NCI-H2196 treated with DMSO at 0.1 percent for 48 hours (cell line): ENCODE measurements around the gene AUTS2.

ENCODE experiments used
- DNase-seq: peaks from one replicate; lab custom pipeline; 2025; ENCODE audit not compliant: unreplicated experiment; lab: John Stamatoyannopoulos, UW

Gene AUTS2

GRCh38 chr7:69922026-69922803 lies 323.9 kb downstream of the AUTS2 start:
- DNase-seq: no peak

GRCh38 chr7:69927461-69927860 lies 329.2 kb downstream of the AUTS2 start:
- DNase-seq: no peak

GRCh38 chr7:69928621-69929020 lies 330.3 kb downstream of the AUTS2 start:
- no peak for DNase-seq

GRCh38 chr7:69929622-69930021 lies 331.3 kb downstream of the AUTS2 start:
- no peak for DNase-seq

GRCh38 chr7:69932034-69932628 lies 333.9 kb downstream of the AUTS2 start:
- peak; percentile 59 for DNase-seq

DNA sequence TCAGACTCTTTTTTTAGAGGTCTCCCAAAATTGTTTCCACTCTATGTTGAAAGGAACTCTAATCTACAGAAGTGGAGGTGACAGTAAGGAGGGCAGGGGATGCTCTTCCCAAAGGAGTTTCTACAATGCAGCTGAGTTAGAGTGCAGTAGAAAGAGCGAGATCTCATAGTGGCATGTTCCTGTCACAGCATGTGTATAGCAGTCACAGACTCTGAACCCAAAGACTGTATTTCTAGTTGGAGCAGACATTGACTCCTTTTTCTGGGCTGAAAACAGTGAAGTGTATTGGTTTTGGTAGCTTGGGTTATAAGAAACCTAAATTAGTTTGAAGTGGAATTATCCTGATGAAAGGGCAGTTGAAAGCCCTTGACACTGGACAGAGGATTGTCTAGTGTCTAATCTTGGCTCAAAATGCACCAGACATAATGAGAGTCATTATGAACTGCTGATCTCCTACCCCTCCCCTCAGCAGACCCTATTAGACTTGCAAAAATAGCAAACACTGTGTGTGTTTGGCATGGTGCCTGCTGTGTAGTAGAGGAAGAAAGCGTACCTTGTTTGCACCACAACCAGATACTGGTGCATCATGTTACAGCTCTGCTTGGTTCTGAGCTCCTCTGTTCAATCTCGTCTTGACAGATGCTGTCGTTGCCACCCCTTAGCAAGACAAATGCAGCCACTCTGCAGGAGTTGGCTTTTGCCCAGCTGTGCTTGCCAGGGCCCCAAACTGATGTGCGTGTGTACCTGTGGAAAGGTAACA lies 336.0 kb downstream of the AUTS2 start:
- peak; percentile 84 for DNase-seq

DNA sequence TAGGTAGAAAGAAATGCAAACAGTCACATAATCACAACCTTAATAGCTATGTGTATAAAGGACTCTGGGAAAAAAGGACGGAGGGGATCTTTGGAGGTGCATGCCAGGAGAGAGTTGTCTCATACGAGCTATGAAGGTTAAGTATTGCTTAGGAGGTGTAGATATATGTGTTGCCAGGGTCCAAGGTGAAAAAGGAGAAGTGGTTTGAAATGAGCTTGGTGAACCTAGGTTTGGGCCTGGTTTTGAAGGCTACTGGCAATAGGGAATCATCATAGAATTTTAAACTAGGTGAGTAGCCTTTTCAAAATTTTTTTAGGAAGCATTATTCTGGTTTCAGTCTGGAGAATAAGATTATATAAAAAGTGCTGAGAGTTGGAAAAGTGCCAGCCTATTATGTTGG lies 336.8 kb downstream of the AUTS2 start:
- no peak for DNase-seq

GRCh38 chr7:69937097-69937496 lies 338.8 kb downstream of the AUTS2 start:
- no peak for DNase-seq

GRCh38 chr7:69939317-69939716 lies 341.0 kb downstream of the AUTS2 start:
- DNase-seq: no peak

GRCh38 chr7:69941077-69941651 lies 342.9 kb downstream of the AUTS2 start:
- no peak for DNase-seq

GRCh38 chr7:69942573-69942972 lies 344.3 kb downstream of the AUTS2 start:
- no peak for DNase-seq

DNA sequence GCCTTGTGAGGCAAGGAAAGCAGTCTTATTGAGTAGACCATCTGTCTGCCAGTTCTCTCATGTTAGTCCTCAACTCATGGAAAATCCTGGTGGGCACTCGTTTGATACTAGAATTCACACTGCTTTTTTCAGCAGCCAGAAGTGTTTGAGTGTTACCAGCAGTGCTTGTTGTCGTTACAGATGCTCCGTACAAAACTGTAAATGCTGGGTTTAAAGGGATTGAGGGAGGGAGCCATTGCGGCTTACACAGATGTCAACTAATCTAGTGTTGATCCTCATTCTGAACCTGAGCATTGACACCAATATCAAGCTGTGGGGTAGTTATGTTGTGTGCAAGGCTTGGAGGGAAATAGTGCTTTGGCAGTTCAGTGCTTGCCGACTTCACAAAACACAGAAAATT lies 348.6 kb downstream of the AUTS2 start:
- DNase-seq: no peak

DNA sequence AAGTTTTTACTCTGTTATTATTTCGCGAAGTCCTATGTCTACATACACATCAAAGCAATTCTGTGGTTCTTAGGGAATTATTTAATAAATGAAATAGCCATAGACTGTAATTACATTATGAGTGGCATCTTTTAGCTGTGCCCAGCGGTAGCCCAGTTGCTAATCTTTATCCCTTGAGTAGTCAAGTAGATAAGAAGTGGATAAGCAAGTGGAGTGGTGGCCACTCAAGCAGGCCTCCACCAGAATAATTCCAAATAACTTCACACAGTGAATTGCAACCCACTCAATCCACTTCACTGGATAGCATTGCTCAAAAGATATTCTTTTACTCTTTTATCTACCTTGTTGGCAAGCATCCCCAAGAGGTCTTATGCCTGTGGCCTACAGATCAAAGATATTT lies 349.7 kb downstream of the AUTS2 start:
- no peak for DNase-seq

- DNase-seq: no peak
These were observed 350.8 kb downstream of the AUTS2 start for GRCh38 chr7:69949122-69949521.

DNA sequence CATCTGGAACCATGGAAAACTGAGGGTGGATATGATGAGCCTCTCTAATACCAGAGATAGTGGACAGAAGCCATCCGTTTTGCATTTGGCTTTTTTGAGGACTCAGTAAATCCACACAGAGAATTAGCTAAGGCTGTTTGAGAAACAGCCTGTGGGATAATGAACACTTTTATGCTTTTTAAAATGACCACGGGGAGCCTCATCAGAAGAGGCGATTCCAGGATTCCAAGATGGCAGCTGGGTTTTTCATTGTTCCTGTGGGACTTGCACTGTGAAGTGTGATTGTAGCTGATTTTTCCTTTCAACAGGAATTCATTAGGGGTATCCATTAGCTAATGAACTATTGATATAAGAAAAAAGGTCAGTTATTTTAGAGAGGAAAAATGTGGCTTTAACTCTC lies 353.2 kb downstream of the AUTS2 start:
- DNase-seq: no peak

- DNase-seq: no peak
These were observed 355.1 kb downstream of the AUTS2 start for GRCh38 chr7:69953136-69954067.

DNA sequence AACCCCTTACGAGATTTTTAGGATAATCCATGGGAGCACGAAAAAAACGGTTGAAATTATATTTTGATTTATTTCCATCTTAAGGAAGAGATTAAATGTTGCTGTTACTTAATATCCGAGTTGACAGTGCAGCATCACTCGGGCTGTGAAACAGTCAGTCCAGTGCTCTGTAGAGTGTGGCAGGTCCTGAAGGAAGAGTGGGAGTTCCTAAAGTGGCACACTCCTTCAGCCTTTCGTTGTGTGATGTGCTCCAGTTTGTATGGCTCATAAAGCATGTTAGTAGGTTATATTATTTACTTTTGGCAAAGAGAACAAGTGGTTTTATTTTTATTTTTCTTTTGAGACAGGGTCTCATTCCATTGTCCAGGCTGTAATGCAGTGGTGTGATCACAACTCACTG lies 358.3 kb downstream of the AUTS2 start:
- no peak for DNase-seq

GRCh38 chr7:69957661-69958060 lies 359.4 kb downstream of the AUTS2 start:
- DNase-seq: no peak

- no peak for DNase-seq
These were observed 361.7 kb downstream of the AUTS2 start for GRCh38 chr7:69959789-69960499.

DNA sequence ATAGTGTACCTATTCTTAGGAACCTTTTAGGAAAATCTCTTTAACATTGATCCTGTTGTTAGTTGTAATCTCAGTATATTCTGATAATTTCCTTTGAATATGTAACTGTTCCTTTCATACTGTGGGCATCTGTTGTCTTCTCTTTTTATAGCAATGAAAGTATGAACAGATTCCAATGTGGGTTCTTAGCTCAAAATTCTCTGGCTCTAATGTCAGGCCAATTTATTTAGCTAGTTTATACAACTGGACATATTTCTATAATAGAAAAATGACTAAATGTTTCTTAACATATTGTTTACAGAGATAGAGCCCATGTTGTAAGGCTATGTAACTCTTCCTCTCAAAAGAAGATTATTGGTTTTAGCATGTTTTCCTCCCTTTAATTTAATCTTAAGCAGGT lies 363.2 kb downstream of the AUTS2 start:
- no peak for DNase-seq
